CD4-positive, CD25-positive, alpha-beta regulatory T cell (primary cell): ENCODE measurements around the gene COL17A1. TPM values are rescaled to one million over a fixed set of nuclear protein-coding genes. Genes with fewer than 3 reads are reported as not detected.
A peak's percentile ranks its signal among the peaks of the same experiment; 100 is the strongest.

Experiments
- ATAC-seq, 2 donors: fragments of 150-1000 bp; cut with Tn5 transposase; one replicate each; pipeline ENCODE4 v1.10.0; 2021; ENCODE audit warnings: low read depth in 2 of 2, moderate number of reproducible peaks in 2 of 2, moderate library complexity in 1 of 2
- DNase-seq, 3 donors: peaks; one replicate each; pipeline versions ENCODE4 v3.0.0 to v3.0.0-alpha.2; 2012 to 2022; ENCODE audit warnings: mixed read lengths in 1 of 3
- H3K27ac ChIP-seq: one replicate; pipeline ENCODE4 v1.7.0; 2013; ENCODE audit warnings: mild to moderate bottlenecking, low read length; ENCODE audit not compliant: insufficient read depth, poor library complexity, severe bottlenecking
- H3K27me3 ChIP-seq: one replicate; pipeline ENCODE4 v1.7.0; 2013; ENCODE audit warnings: low read length; ENCODE audit not compliant: control insufficient read depth, insufficient read depth
- H3K36me3 ChIP-seq: one replicate; pipeline ENCODE4 v1.7.0; 2013; ENCODE audit warnings: mild to moderate bottlenecking, low read length, moderate library complexity; ENCODE audit not compliant: control insufficient read depth, insufficient read depth
- H3K4me1 ChIP-seq: 2 replicates; pipeline ENCODE4 v1.7.0; 2013; ENCODE audit warnings: mild to moderate bottlenecking, low read length; ENCODE audit not compliant: insufficient read depth, control insufficient read depth, poor library complexity, severe bottlenecking
- H3K4me3 ChIP-seq: one replicate; pipeline ENCODE4 v1.7.0; 2013; ENCODE audit warnings: low read depth, mild to moderate bottlenecking, low read length, moderate library complexity
- H3K9me3 ChIP-seq, 2 experiments: 1 replicate in 1 of 2; 2 replicates in 1 of 2; pipeline ENCODE4 v1.7.0; 2013; ENCODE audit warnings: low read length in 2 of 2, mild to moderate bottlenecking in 1 of 2, moderate library complexity in 1 of 2; ENCODE audit not compliant: control insufficient read depth in 2 of 2
- H3K27ac Mint-ChIP-seq, 3 donors: one replicate each; pipeline ENCODE4 v1.8.0; 2020 to 2022; ENCODE audit warnings: mild to moderate bottlenecking in 3 of 3, mixed read lengths in 3 of 3, moderate library complexity in 2 of 3
- H3K27me3 Mint-ChIP-seq: one replicate; pipeline ENCODE4 v1.8.0; 2022; ENCODE audit warnings: mild to moderate bottlenecking, mixed read lengths
- H3K36me3 Mint-ChIP-seq: one replicate; pipeline ENCODE4 v1.8.0; 2020; ENCODE audit warnings: mixed read lengths
- H3K4me1 Mint-ChIP-seq, 4 donors: one replicate each; pipeline ENCODE4 v1.8.0; 2020 to 2022; ENCODE audit warnings: mixed read lengths in 4 of 4, mild to moderate bottlenecking in 1 of 4
- H3K4me3 Mint-ChIP-seq, 4 donors: one replicate each; pipeline ENCODE4 v1.8.0; 2020 to 2022; ENCODE audit warnings: mild to moderate bottlenecking in 4 of 4, mixed read lengths in 4 of 4, moderate library complexity in 3 of 4
- H3K9me3 Mint-ChIP-seq, 7 donors: one replicate each; pipeline ENCODE4 v1.8.0; 2020 to 2022; ENCODE audit warnings: mixed read lengths in 7 of 7, mild to moderate bottlenecking in 3 of 7, moderate library complexity in 2 of 7
- polyA plus RNA-seq, 4 donors: library from polyadenylated mRNA; unstranded; fragments of 300-500 nt; fragmentation: Illumina TruSeq; gene quantifications; one replicate each; pipeline ENCODE4 v1.2.3, GENCODE V29; 2021
- total RNA-seq: library from RNA; stranded (reverse); gene quantifications from one replicate; pipeline ENCODE4 v1.2.3, GENCODE V29; 2022

The COL17A1 gene
- total and polyA plus RNA-seq, 5 donors from 2014 or later, result 0.24 TPM; not detected in 4

- H3K4me3 Mint-ChIP-seq, result peak overlapping the region; percentile 95 to 100 (median 98)
- peak; percentile 8 to 14 for ATAC-seq
- Histone ChIP-seq H3K27me3 (no peaks in the 10 kb centered on the region), H3K27ac (peak overlapping the region; percentile 99), H3K4me3 (peak overlapping the region; percentile 96), H3K4me1 (peaks cover 17% of the 10 kb centered on the region), H3K9me3 (no peaks in the 10 kb centered on the region), H3K36me3 (no peaks in the 10 kb centered on the region)
- H3K9me3 Mint-ChIP-seq, result peaks cover 0 to 2% (median 0%) of the 10 kb centered on the region in 7 donors
- peaks cover 19 to 32% (median 26%) of the 10 kb centered on the region in 4 donors for H3K4me1 Mint-ChIP-seq
- peak; percentile 72 to 82 (median 80) for DNase-seq
- H3K27me3 Mint-ChIP-seq, result peaks cover 10% of the 10 kb centered on the region
- peaks cover 6% of the 10 kb centered on the region for H3K36me3 Mint-ChIP-seq
- H3K27ac Mint-ChIP-seq, result peak overlapping the region; percentile 97 to 98 (median 98)
Observed at GRCh38 chr10:104120903-104121484, 35.3 kb upstream of the COL17A1 start.

- Mint-ChIP-seq H3K4me1 (peaks cover 19 to 31% (median 26%) of the 10 kb centered on the region in 4 donors), H3K27me3 (peaks cover 11% of the 10 kb centered on the region), H3K9me3 (peaks cover 0 to 2% (median 0%) of the 10 kb centered on the region in 7 donors), H3K4me3 (peak overlapping the region; percentile 95 to 100 (median 98)), H3K36me3 (peaks cover 4% of the 10 kb centered on the region), H3K27ac (peak overlapping the region; percentile 97 to 98 (median 98))
- H3K27me3 ChIP-seq, result no peaks in the 10 kb centered on the region
- peaks cover 17% of the 10 kb centered on the region for H3K4me1 ChIP-seq
- no peaks in the 10 kb centered on the region for H3K36me3 ChIP-seq
- H3K27ac ChIP-seq, result peak overlapping the region; percentile 99
- no peaks in the 10 kb centered on the region for H3K9me3 ChIP-seq
- H3K4me3 ChIP-seq, result peak overlapping the region; percentile 96
- DNase-seq (no peak), ATAC-seq (no peak)
Observed at GRCh38 chr10:104120512-104120902, 34.8 kb upstream of the COL17A1 start.

GRCh38 chr10:104119996-104120395, 34.3 kb upstream of the COL17A1 start:
- Mint-ChIP-seq H3K27ac (peak overlapping the region; percentile 6 to 98 (median 97)), H3K4me3 (peak overlapping the region in 3 of 4 donors; percentile 61 to 100 (median 99))

DNA sequence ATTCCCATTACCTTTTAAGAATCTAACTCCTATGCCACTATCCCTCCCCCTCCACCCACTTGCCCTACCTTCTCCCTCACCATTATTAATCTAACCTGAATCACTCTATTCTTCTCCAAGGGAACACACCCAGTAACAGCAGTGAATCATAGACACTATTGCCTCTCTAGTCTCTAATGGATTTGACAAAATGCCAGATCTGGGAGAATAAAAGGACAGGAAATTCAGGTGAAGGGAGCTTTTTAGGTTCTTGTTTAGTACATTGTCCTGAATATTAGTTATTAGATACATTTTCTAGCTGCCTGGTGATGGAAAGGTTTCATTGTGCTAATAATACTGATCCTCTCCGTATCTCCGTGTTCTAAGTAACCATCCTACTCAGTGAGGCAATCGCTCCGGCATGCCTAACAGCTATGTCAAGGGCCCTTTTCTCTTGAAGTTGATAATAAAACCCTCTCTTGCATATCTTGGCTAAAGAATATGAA, 32.2 kb upstream of the COL17A1 start:
- DNase-seq (no peak), ATAC-seq (no peak)
- Histone ChIP-seq H3K27ac (no peak overlapping the region), H3K9me3 (no peaks in the 10 kb centered on the region), H3K36me3 (no peaks in the 10 kb centered on the region), H3K27me3 (peaks cover under 1% of the 10 kb centered on the region), H3K4me3 (no peak overlapping the region), H3K4me1 (peaks cover 11% of the 10 kb centered on the region)
- peaks cover 15% of the 10 kb centered on the region for H3K27me3 Mint-ChIP-seq
- H3K27ac Mint-ChIP-seq, result no peak overlapping the region
- peaks cover 0 to 2% (median 0%) of the 10 kb centered on the region in 7 donors for H3K9me3 Mint-ChIP-seq
- H3K4me3 Mint-ChIP-seq, result peak overlapping the region in 1 of 4 donors; percentile 11
- no peaks in the 10 kb centered on the region for H3K36me3 Mint-ChIP-seq
- H3K4me1 Mint-ChIP-seq, result peaks cover under 1 to 21% (median 12%) of the 10 kb centered on the region in 4 donors

More at GRCh38 chr10:104119996-104120395, 34.3 kb upstream of the COL17A1 start:
- peaks cover 15% of the 10 kb centered on the region for H3K27me3 Mint-ChIP-seq
- Histone ChIP-seq H3K4me3 (no peak overlapping the region), H3K27ac (peak overlapping the region; percentile 99), H3K36me3 (no peaks in the 10 kb centered on the region), H3K27me3 (no peaks in the 10 kb centered on the region), H3K9me3 (no peaks in the 10 kb centered on the region), H3K4me1 (peaks cover 17% of the 10 kb centered on the region)
- no peak for DNase-seq
- H3K4me1 Mint-ChIP-seq, result peaks cover 14 to 31% (median 23%) of the 10 kb centered on the region in 4 donors
- H3K36me3 Mint-ChIP-seq, result no peaks in the 10 kb centered on the region
- ATAC-seq, result no peak
- H3K9me3 Mint-ChIP-seq, result peaks cover 0 to 2% (median 0%) of the 10 kb centered on the region in 7 donors

DNA sequence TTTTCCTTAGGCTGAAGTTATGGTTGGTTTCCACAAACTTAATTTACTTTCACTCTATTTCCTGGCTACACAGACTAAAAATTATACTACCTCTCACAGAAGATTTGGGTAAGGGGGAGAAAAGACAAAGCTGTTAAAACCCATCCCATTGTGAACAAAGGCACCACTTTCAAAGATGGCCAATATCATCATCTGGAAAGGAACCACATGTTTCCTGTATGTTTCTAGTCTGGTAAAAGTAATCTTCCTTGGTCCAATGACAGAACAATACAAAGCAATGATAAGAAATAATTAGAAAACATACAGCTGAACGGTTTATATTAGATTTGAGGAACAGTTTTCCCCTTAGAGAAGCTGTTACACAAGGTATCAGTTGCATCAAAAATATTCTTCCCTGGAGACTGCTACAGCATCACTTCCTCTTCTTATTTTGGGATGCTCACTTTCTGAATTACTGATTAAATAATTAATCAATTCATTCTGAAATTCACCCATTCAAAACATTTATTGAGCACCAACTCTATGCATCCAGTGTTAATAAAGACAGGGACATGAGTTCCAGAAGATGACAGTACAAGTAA, 27.8 kb upstream of the COL17A1 start:
- H3K27ac Mint-ChIP-seq, result no peak overlapping the region
- Histone ChIP-seq H3K27ac (no peak overlapping the region), H3K4me3 (no peak overlapping the region), H3K4me1 (no peaks in the 10 kb centered on the region), H3K27me3 (peaks cover 11% of the 10 kb centered on the region), H3K9me3 (no peaks in the 10 kb centered on the region), H3K36me3 (no peaks in the 10 kb centered on the region)
- no peak for DNase-seq
- H3K36me3 Mint-ChIP-seq, result no peaks in the 10 kb centered on the region
- no peaks in the 10 kb centered on the region for H3K4me1 Mint-ChIP-seq
- H3K9me3 Mint-ChIP-seq, result no peaks in the 10 kb centered on the region
- peaks cover 29% of the 10 kb centered on the region for H3K27me3 Mint-ChIP-seq
- no peak overlapping the region for H3K4me3 Mint-ChIP-seq
- ATAC-seq, result no peak

DNA sequence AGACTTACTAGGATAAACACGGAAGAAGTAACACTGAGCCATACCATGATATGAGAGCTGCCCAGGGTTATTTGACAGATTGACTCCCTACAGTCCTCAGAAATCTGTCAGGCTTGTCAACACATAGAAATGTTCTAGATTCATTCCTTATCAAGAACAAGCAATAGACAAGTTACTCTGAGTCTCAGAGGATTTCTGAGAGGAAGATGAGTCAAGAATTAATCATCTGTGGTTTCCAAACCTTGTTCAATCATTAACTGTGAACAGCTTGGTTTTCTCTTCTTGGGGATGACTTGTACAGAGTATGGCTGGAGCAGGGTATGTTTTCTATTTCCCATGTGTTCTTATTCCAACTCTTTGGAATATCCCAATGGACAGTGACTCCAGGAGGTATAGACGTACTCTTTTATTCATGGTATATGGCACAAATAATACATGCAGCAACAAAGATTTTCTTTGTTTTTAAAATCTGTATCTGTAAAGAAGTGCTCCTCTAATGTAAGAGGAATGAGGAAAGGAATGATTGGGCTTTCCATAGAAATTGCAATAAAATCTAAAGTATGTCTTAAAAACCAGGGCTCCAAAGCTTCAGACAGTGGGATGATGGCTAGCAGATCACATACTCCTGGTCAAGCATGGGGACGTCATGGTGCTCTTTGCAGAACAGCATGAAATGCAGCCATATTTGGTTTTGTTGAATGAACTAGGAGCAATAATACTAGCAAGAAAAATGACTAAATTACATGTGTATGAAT, 24.4 kb upstream of the COL17A1 start:
- Mint-ChIP-seq H3K27me3 (peaks cover 20% of the 10 kb centered on the region), H3K36me3 (no peaks in the 10 kb centered on the region), H3K9me3 (no peaks in the 10 kb centered on the region), H3K4me1 (no peaks in the 10 kb centered on the region), H3K4me3 (no peak overlapping the region), H3K27ac (no peak overlapping the region)
- Histone ChIP-seq H3K9me3 (no peaks in the 10 kb centered on the region), H3K27me3 (peaks cover 11% of the 10 kb centered on the region), H3K27ac (no peak overlapping the region), H3K4me1 (no peaks in the 10 kb centered on the region), H3K4me3 (no peak overlapping the region), H3K36me3 (no peaks in the 10 kb centered on the region)
- DNase-seq, result no peak
- ATAC-seq, result peak; percentile 53 to 59

GRCh38 chr10:104104926-104105325, 19.2 kb upstream of the COL17A1 start:
- Mint-ChIP-seq H3K4me3 (no peak overlapping the region), H3K36me3 (no peaks in the 10 kb centered on the region), H3K4me1 (peaks cover 0 to 4% (median 0%) of the 10 kb centered on the region in 4 donors), H3K27ac (no peak overlapping the region), H3K9me3 (peaks cover 0 to 1% (median 0%) of the 10 kb centered on the region in 7 donors), H3K27me3 (peaks cover 27% of the 10 kb centered on the region)
- ATAC-seq (no peak), DNase-seq (no peak)
- no peak overlapping the region for H3K4me3 ChIP-seq
- H3K4me1 ChIP-seq, result no peaks in the 10 kb centered on the region
- H3K27ac ChIP-seq, result no peak overlapping the region
- no peaks in the 10 kb centered on the region for H3K9me3 ChIP-seq
- H3K27me3 ChIP-seq, result no peaks in the 10 kb centered on the region
- no peaks in the 10 kb centered on the region for H3K36me3 ChIP-seq
